RWPE2 (cell line): ENCODE results near the gene ERP44.

ENCODE experiments used
- ATAC-seq: fragments of 200-7000 bp; cut with Tn5 transposase; 3 replicates; pipeline ENCODE4 v1.9.1; 2021; ENCODE audit warnings: low read depth
- DNase-seq: peaks from one replicate; pipeline ENCODE4 v3.0.0-alpha.2; 2020; ENCODE audit warnings: low spot score
- H3K27ac ChIP-seq: fragments of 450-650 bp; 2 replicates; pipeline ENCODE4 v1.5.1; 2017; ENCODE audit warnings: mild to moderate bottlenecking; ENCODE audit not compliant: poor library complexity, severe bottlenecking
- H3K27me3 ChIP-seq: fragments of 250-450 bp; sonication (Bioruptor Pico); 2 replicates; pipeline ENCODE4 v1.5.1; 2021; ENCODE audit warnings: mild to moderate bottlenecking, moderate library complexity; ENCODE audit not compliant: insufficient read depth, poor library complexity, severe bottlenecking
- H3K36me3 ChIP-seq: fragments of 250-450 bp; sonication (Bioruptor Pico); 2 replicates; pipeline ENCODE4 v1.5.1; 2020; ENCODE audit warnings: low read depth, mild to moderate bottlenecking, moderate library complexity
- H3K4me1 ChIP-seq: fragments of 250-450 bp; sonication (Bioruptor Pico); 2 replicates; pipeline ENCODE4 v1.5.1; 2021; ENCODE audit warnings: mild to moderate bottlenecking, moderate library complexity; ENCODE audit not compliant: insufficient read depth, poor library complexity, severe bottlenecking
- H3K4me3 ChIP-seq: fragments of 250-450 bp; sonication (Bioruptor Pico); 2 replicates; pipeline ENCODE4 v1.5.1; 2021; ENCODE audit warnings: mild to moderate bottlenecking, moderate library complexity; ENCODE audit not compliant: severe bottlenecking
- H3K9me3 ChIP-seq: fragments of 250-450 bp; sonication (Bioruptor Pico); 2 replicates; pipeline ENCODE4 v1.5.1; 2021; ENCODE audit warnings: mild to moderate bottlenecking, moderate library complexity; ENCODE audit not compliant: severe bottlenecking
- CTCF ChIP-seq: fragments of 450-650 bp; IDR thresholded peaks from one replicate; pipeline ENCODE4 v1.5.1; 2017; ENCODE audit warnings: mild to moderate bottlenecking, moderate library complexity; ENCODE audit not compliant: poor library complexity, severe bottlenecking

ERP44 gene

GRCh38 chr9:100088202-100088601, 10.6 kb downstream of the ERP44 start:
- DNase-seq, result no peak
- no peaks in the 10 kb centered on the region for H3K27me3 ChIP-seq
- H3K4me1 ChIP-seq, result peaks cover 30% of the 10 kb centered on the region
- no peak for TF ChIP-seq CTCF
- no peak overlapping the region for H3K4me3 ChIP-seq
- no peaks in the 10 kb centered on the region for H3K36me3 ChIP-seq
- H3K27ac ChIP-seq, result no peak overlapping the region
- ATAC-seq, result peak; percentile 94
- no peaks in the 10 kb centered on the region for H3K9me3 ChIP-seq

- Histone ChIP-seq H3K9me3 (no peaks in the 10 kb centered on the region), H3K36me3 (no peaks in the 10 kb centered on the region), H3K27ac (no peak overlapping the region), H3K27me3 (no peaks in the 10 kb centered on the region), H3K4me3 (no peak overlapping the region), H3K4me1 (peaks cover 40% of the 10 kb centered on the region)
- DNase-seq (no peak), ATAC-seq (peak; percentile 50; the same call in 2 of the 3 replicates)
- TF ChIP-seq CTCF, result no peak
These were observed 11.6 kb downstream of the ERP44 start for GRCh38 chr9:100087218-100087617.

- H3K27me3 ChIP-seq, result no peaks in the 10 kb centered on the region
- peaks cover 40% of the 10 kb centered on the region for H3K4me1 ChIP-seq
- H3K4me3 ChIP-seq, result no peak overlapping the region
- ATAC-seq (no peak), DNase-seq (no peak)
- H3K36me3 ChIP-seq, result no peaks in the 10 kb centered on the region
- H3K9me3 ChIP-seq, result no peaks in the 10 kb centered on the region
- TF ChIP-seq CTCF, result no peak
- H3K27ac ChIP-seq, result no peak overlapping the region
These were observed 12.6 kb downstream of the ERP44 start for GRCh38 chr9:100086097-100086635.

GRCh38 chr9:100084734-100085133, 14.1 kb downstream of the ERP44 start:
- H3K36me3 ChIP-seq, result no peaks in the 10 kb centered on the region
- no peak for TF ChIP-seq CTCF
- H3K4me3 ChIP-seq, result no peak overlapping the region
- H3K9me3 ChIP-seq, result no peaks in the 10 kb centered on the region
- ATAC-seq (no peak), DNase-seq (no peak)
- no peaks in the 10 kb centered on the region for H3K27me3 ChIP-seq
- H3K4me1 ChIP-seq, result peaks cover 40% of the 10 kb centered on the region
- no peak overlapping the region for H3K27ac ChIP-seq

GRCh38 chr9:100084128-100084453, 14.7 kb downstream of the ERP44 start:
- Histone ChIP-seq H3K4me3 (no peak overlapping the region), H3K4me1 (peaks cover 40% of the 10 kb centered on the region), H3K27me3 (no peaks in the 10 kb centered on the region), H3K9me3 (no peaks in the 10 kb centered on the region), H3K27ac (no peak overlapping the region), H3K36me3 (no peaks in the 10 kb centered on the region)
- no peak for ATAC-seq
- TF ChIP-seq CTCF, result no peak
- DNase-seq, result no peak
